GM20000 (cell line): ENCODE results near the gene SPAG8.

ENCODE experiments used
- DNase-seq: peaks from one replicate; pipeline ENCODE4 v3.0.0; 2012; ENCODE audit warnings: low spot score
- TF ChIP-seq, protein P1 (sequence below): IDR thresholded peaks from 2 replicates; pipeline ENCODE4 v1.5.1; 2012; ENCODE audit warnings: mild to moderate bottlenecking, control low read depth; ENCODE audit errors: extremely low read depth, missing control alignments

SPAG8 gene

GRCh38 chr9:35814106-35814840 is 2.2 kb upstream of the SPAG8 start:
- TF ChIP-seq, protein P1, sequence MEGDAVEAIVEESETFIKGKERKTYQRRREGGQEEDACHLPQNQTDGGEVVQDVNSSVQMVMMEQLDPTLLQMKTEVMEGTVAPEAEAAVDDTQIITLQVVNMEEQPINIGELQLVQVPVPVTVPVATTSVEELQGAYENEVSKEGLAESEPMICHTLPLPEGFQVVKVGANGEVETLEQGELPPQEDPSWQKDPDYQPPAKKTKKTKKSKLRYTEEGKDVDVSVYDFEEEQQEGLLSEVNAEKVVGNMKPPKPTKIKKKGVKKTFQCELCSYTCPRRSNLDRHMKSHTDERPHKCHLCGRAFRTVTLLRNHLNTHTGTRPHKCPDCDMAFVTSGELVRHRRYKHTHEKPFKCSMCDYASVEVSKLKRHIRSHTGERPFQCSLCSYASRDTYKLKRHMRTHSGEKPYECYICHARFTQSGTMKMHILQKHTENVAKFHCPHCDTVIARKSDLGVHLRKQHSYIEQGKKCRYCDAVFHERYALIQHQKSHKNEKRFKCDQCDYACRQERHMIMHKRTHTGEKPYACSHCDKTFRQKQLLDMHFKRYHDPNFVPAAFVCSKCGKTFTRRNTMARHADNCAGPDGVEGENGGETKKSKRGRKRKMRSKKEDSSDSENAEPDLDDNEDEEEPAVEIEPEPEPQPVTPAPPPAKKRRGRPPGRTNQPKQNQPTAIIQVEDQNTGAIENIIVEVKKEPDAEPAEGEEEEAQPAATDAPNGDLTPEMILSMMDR: peak; percentile 11
- peak; percentile 53 for DNase-seq

- TF ChIP-seq, protein P1: no peak
- no peak for DNase-seq
These were observed 1.5 kb upstream of the SPAG8 start for GRCh38 chr9:35813434-35814105.

DNA sequence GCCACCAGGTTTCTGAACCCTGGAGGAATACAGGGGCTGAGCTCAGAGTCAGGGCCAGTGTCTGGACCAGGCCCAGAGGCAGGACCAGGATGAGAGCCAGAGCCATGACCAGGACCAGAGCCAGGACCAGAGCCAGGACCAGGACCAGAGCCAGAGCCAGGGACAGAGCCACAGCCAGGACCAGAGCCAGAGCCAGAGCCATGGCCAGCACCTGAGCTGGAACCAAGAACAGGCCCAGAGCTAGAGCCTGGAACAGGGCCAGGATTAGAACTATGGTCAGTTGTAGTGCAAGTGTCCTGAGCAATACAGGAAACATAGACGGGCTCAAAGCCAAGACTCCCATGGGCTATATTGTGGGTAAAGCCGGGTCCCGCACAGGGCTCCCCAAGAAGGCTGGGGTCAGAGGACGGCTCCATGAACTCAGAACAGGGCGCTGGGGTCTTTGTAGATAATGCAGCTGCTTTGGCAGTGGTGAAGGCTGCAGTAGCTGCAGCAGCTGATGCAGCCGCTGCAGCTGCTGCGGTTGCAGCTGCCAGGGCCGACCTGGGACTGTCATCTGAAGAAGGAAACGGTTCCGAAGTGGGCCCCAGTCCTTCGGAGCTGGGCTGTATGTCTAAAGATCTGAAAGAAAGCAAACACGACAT is 559 bp downstream of the SPAG8 start:
- DNase-seq: no peak
- TF ChIP-seq, protein P1: no peak

- no peak for DNase-seq
- TF ChIP-seq, protein P1: no peak
These were observed 1.9 kb downstream of the SPAG8 start for GRCh38 chr9:35810122-35810521.

DNA sequence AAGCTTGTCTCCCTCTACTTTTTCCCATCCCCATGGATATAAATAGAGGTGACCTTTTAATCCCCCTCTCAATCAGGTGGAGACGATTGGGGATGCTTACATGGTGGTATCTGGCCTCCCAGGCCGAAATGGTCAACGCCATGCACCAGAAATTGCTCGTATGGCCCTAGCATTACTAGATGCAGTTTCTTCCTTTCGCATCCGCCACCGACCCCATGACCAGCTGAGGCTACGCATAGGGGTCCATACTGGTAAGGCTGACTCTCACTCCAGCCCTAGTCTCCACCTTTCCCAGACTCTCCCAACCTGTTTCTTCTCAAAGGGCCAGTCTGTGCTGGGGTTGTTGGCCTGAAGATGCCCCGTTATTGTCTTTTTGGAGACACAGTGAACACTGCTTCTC is 3.6 kb downstream of the SPAG8 start:
- no peak for DNase-seq
- TF ChIP-seq, protein P1: no peak

- DNase-seq: no peak
- TF ChIP-seq, protein P1: no peak
These were observed 6.0 kb downstream of the SPAG8 start for GRCh38 chr9:35806101-35806500.
